Loucy (cell line): ENCODE measurements around the gene NUP62.

Source experiments
- H2AFZ ChIP-seq: fragments of 200-600 bp; sonication (generic); 2 replicates; pipeline ENCODE4 v1.6.0; 2016; ENCODE audit warnings: antibody characterized with exemption, mild to moderate bottlenecking, low read length, moderate library complexity
- H3F3A ChIP-seq: fragments of 200-600 bp; 2 replicates; pipeline ENCODE4 v1.6.0; 2016; ENCODE audit warnings: antibody characterized with exemption, low read depth, mild to moderate bottlenecking
- H3K27me3 ChIP-seq: fragments of 200-600 bp; sonication (generic); 2 replicates; pipeline ENCODE4 v1.6.1; 2014; ENCODE audit warnings: low read length, mild to moderate bottlenecking; ENCODE audit not compliant: insufficient read depth, poor library complexity, severe bottlenecking
- H3K36me3 ChIP-seq: fragments of 200-600 bp; sonication (generic); 2 replicates; pipeline ENCODE4 v1.6.1; 2016; ENCODE audit warnings: low read length; ENCODE audit not compliant: insufficient read depth
- H3K4me1 ChIP-seq: fragments of 200-600 bp; sonication (generic); 2 replicates; pipeline ENCODE4 v1.5.1; 2014; ENCODE audit warnings: low read length, mild to moderate bottlenecking; ENCODE audit not compliant: insufficient read depth, poor library complexity, severe bottlenecking
- H3K4me2 ChIP-seq: fragments of 200-600 bp; sonication (generic); 2 replicates; pipeline ENCODE4 v1.6.0; 2014; ENCODE audit warnings: antibody characterized with exemption, low read length, low read depth, mild to moderate bottlenecking; ENCODE audit not compliant: poor library complexity, severe bottlenecking
- H3K4me3 ChIP-seq: fragments of 200-600 bp; sonication (generic); 2 replicates; pipeline ENCODE4 v1.5.1; 2014; ENCODE audit warnings: low read length, mild to moderate bottlenecking, mixed read lengths; ENCODE audit not compliant: poor library complexity, severe bottlenecking
- H3K79me2 ChIP-seq: fragments of 200-600 bp; sonication (generic); 2 replicates; pipeline ENCODE4 v1.6.1; 2014; ENCODE audit warnings: low read length; ENCODE audit not compliant: insufficient read depth
- H3K9ac ChIP-seq: fragments of 200-600 bp; sonication (generic); 2 replicates; pipeline ENCODE4 v1.6.0; 2014; ENCODE audit warnings: mild to moderate bottlenecking, low read depth, low read length, moderate library complexity; ENCODE audit not compliant: poor library complexity, severe bottlenecking
- H3K9me2 ChIP-seq: fragments of 200-600 bp; sonication (generic); replicated peaks from 2 replicates; pipeline ENCODE4 v1.6.1; 2016; ENCODE audit warnings: low read depth, low read length, mixed read lengths
- H3K9me3 ChIP-seq: fragments of 200-600 bp; sonication (generic); 2 replicates; pipeline ENCODE4 v1.6.1; 2014; ENCODE audit warnings: mild to moderate bottlenecking, antibody characterized with exemption, low read length, low read depth; ENCODE audit not compliant: insufficient read depth
- H4K20me1 ChIP-seq: fragments of 200-600 bp; sonication (generic); 2 replicates; pipeline ENCODE4 v1.6.0; 2014; ENCODE audit warnings: antibody characterized with exemption, low read length, mild to moderate bottlenecking; ENCODE audit not compliant: insufficient read depth, poor library complexity, severe bottlenecking
- EZH2phosphoT487 ChIP-seq: fragments of 200-600 bp; IDR thresholded peaks from 2 replicates; pipeline ENCODE4 v1.6.1; 2018; ENCODE audit warnings: antibody characterized with exemption, mild to moderate bottlenecking, moderate library complexity, borderline replicate concordance
- TF ChIP-seq, protein P1 (sequence below): fragments of 200-600 bp; sonication (generic); conservative IDR thresholded peaks from 2 replicates; pipeline ENCODE4 v1.5.1; 2014; ENCODE audit warnings: mild to moderate bottlenecking, antibody characterized with exemption, low read length

The NUP62 gene

DNA sequence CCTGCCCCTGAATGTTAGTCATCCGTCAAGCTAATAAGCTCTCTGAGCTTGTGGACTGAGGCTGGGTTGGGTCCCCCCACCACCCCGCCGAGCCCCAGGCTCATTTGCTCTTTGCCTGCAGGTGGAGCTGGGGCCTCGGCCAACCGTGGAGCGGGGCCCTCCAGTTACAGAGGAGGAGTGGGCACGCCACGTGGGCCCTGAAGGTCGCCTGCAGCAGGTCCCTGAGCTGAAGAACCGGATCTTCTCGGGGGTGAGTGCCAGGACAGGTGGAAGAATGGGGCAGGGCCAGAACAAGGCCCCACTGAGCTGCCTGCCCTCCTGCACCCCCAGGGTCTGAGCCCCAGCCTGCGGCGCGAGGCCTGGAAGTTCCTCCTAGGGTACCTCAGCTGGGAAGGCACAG, 46.7 kb downstream of the NUP62 start:
- Histone ChIP-seq H4K20me1 (peaks cover 6% of the 10 kb centered on the region), H3K4me1 (peaks cover 14% of the 10 kb centered on the region), H3K9me3 (no peaks in the 10 kb centered on the region), H3K27me3 (no peaks in the 10 kb centered on the region), H3F3A (no peaks in the 10 kb centered on the region), H3K79me2 (peaks cover 13% of the 10 kb centered on the region; the same call in 1 of the 2 replicates), H3K9ac (no peak overlapping the region), H2AFZ (no peak overlapping the region), H3K4me2 (no peak overlapping the region), H3K9me2 (no peaks in the 10 kb centered on the region), H3K4me3 (no peak overlapping the region), H3K36me3 (peaks cover 17% of the 10 kb centered on the region; the same call in 1 of the 2 replicates)
- TF ChIP-seq, protein P1, sequence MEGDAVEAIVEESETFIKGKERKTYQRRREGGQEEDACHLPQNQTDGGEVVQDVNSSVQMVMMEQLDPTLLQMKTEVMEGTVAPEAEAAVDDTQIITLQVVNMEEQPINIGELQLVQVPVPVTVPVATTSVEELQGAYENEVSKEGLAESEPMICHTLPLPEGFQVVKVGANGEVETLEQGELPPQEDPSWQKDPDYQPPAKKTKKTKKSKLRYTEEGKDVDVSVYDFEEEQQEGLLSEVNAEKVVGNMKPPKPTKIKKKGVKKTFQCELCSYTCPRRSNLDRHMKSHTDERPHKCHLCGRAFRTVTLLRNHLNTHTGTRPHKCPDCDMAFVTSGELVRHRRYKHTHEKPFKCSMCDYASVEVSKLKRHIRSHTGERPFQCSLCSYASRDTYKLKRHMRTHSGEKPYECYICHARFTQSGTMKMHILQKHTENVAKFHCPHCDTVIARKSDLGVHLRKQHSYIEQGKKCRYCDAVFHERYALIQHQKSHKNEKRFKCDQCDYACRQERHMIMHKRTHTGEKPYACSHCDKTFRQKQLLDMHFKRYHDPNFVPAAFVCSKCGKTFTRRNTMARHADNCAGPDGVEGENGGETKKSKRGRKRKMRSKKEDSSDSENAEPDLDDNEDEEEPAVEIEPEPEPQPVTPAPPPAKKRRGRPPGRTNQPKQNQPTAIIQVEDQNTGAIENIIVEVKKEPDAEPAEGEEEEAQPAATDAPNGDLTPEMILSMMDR: no peak
- TF ChIP-seq EZH2phosphoT487: no peak

DNA sequence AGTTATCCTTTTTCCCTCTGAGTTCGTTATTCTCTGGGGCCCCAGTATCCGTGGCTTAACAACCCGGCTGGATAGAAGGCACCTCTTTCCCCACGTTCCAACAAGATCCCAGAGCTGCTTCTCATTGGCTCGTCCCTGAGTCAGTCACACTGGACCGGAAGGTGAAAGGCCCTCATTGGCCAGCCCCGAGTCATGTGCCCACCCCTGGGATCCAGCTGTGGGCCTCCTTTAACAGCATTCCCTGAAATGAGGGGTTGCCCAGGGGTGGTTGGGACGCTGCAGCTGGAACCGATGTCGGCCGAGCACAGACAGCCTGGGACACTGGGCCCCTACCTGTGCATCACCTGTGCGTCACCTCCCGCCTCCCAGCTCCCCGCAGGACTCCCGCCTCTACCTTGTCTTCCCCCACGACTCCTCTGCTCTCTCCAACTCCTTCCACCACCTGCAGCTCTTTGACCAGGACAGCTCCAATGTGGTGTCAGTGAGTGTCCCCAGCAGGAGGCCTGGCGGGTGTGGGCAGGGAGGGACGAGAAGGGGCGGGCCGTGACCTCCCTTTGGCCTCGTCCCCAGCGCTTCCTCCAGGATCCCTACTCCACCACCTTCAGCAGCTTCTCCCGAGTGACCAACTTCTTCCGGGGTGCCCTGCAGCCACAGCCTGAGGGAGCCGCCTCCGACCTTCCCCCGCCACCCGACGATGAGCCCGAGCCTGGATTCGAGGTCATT, 47.5 kb downstream of the NUP62 start:
- no peak overlapping the region for H3K9ac ChIP-seq
- H3K4me2 ChIP-seq: no peak overlapping the region
- peaks cover 13% of the 10 kb centered on the region; the same call in 1 of the 2 replicates for H3K79me2 ChIP-seq
- H3K9me2 ChIP-seq: no peaks in the 10 kb centered on the region
- no peak overlapping the region for H3K4me3 ChIP-seq
- no peaks in the 10 kb centered on the region for H3F3A ChIP-seq
- TF ChIP-seq EZH2phosphoT487: no peak
- TF ChIP-seq, protein P1: no peak
- H2AFZ ChIP-seq: no peak overlapping the region
- peaks cover 14% of the 10 kb centered on the region for H3K4me1 ChIP-seq
- H3K27me3 ChIP-seq: no peaks in the 10 kb centered on the region
- H3K9me3 ChIP-seq: no peaks in the 10 kb centered on the region
- H4K20me1 ChIP-seq: peaks cover 6% of the 10 kb centered on the region
- H3K36me3 ChIP-seq: peaks cover 17% of the 10 kb centered on the region; the same call in 1 of the 2 replicates

DNA sequence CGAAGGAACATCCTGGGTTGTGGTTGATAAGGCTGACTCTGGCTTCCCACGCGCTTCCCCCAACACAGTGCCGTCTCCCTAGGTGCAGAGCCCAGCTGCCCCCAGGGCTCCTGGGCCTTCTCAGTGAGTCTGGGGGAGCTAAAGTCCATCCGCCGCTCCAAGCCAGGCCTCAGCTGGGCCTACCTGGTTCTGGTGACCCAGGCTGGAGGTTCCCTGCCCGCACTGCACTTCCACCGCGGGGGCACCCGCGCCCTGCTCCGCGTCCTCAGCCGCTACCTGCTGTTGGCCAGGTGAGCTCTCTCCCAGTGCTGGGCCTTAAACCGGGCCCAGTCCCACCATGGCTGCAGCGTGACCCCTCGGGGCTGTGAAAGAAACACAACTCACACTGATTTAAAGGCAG, 48.1 kb downstream of the NUP62 start:
- Histone ChIP-seq H3K27me3 (no peaks in the 10 kb centered on the region), H3K4me1 (peaks cover 14% of the 10 kb centered on the region), H3K9me3 (no peaks in the 10 kb centered on the region), H3K9ac (no peak overlapping the region), H3K4me3 (no peak overlapping the region), H3K36me3 (peaks cover 17% of the 10 kb centered on the region; the same call in 1 of the 2 replicates), H3K79me2 (peaks cover 14% of the 10 kb centered on the region; the same call in 1 of the 2 replicates), H3K4me2 (no peak overlapping the region), H2AFZ (no peak overlapping the region), H4K20me1 (peaks cover 6% of the 10 kb centered on the region), H3F3A (no peaks in the 10 kb centered on the region), H3K9me2 (no peaks in the 10 kb centered on the region)
- TF ChIP-seq, protein P1: no peak
